ENCODE measurements around the gene RTN4IP1. TPM values are rescaled to one million over a fixed set of nuclear protein-coding genes. Genes with fewer than 3 reads are reported as not detected.

RTN4IP1 gene
- total RNA-seq, 1 experiment from 2014 or later: 12.5 TPM

GRCh38 chr6:106637051-106637716 is 7.9 kb upstream of the RTN4IP1 start:
- Mint-ChIP-seq H3K4me1 (peaks cover 11 to 35% of the 10 kb centered on the region in 2 experiments), H3K4me3 (no peak overlapping the region), H3K27me3 (ENCODE audit: low read depth) (no peaks in the 10 kb centered on the region), H3K27ac (peak overlapping the region in 2 of 3 experiments; percentile 1 to 31; a peak in 1 of 7 replicates), H3K9me3 (no peaks in the 10 kb centered on the region), H3K36me3 (ENCODE audit: insufficient read depth in 1 of 3, low read depth in 3 of 3) (peaks cover 3 to 18% (median 11%) of the 10 kb centered on the region in 3 experiments; a peak in 6 of 7 replicates)
- Histone ChIP-seq H2AK5ac (ENCODE audit: insufficient read length, low read length) (no peak overlapping the region), H2BK20ac (ENCODE audit: low read depth, low read length, poor library complexity, severe bottlenecking) (no peak overlapping the region), H3K9ac (ENCODE audit: extremely low read depth, insufficient read length, low read length) (no peak overlapping the region), H3K14ac (ENCODE audit: insufficient read depth, low read length) (no peak overlapping the region), H3K56ac (ENCODE audit: insufficient read length, low read depth, low read length) (no peak overlapping the region), H2BK15ac (ENCODE audit: low read depth, low read length) (no peak overlapping the region), H2BK12ac (ENCODE audit: insufficient read length, low read depth, low read length) (no peak overlapping the region), H2BK5ac (ENCODE audit: insufficient read length, low read length) (no peak overlapping the region), H3K4me1 (ENCODE audit: insufficient read depth, low read length) (0 out of 2 replicates have a peak, but pooled peaks cover 6% of the 10 kb centered on the region), H4K20me1 (ENCODE audit: control insufficient read depth, insufficient read depth, insufficient read length) (no peaks in the 10 kb centered on the region), H3K23me2 (ENCODE audit: insufficient read length, low read depth, low read length, poor library complexity, severe bottlenecking) (no peaks in the 10 kb centered on the region), H4K8ac (replicated peaks; ENCODE audit: insufficient read length, low read depth, low read length) (no peak overlapping the region), H4K5ac (ENCODE audit: insufficient read length, low read depth, low read length) (no peak overlapping the region), H3K4ac (ENCODE audit: low read depth, low read length) (no peak overlapping the region), H3K27me3 (ENCODE audit: insufficient read depth, low read length) (no peaks in the 10 kb centered on the region), H3K79me2 (ENCODE audit: insufficient read depth, low read length) (peaks cover 18% of the 10 kb centered on the region), H3K23ac (ENCODE audit: insufficient read length, low read depth, low read length) (no peak overlapping the region), H3K79me1 (ENCODE audit: insufficient read depth, low read depth, low read length, poor library complexity, severe bottlenecking) (peaks cover 10% of the 10 kb centered on the region), H3K27ac (ENCODE audit: insufficient read length, low read depth, low read length) (no peak overlapping the region), H3K18ac (ENCODE audit: insufficient read length, low read depth, low read length) (no peak overlapping the region), H3T11ph (ENCODE audit: low read length) (no peak overlapping the region), H4K91ac (ENCODE audit: insufficient read length, low read depth, low read length) (no peak overlapping the region), H2AFZ (ENCODE audit: low read length) (no peak overlapping the region), H2BK120ac (ENCODE audit: low read depth, low read length, poor library complexity, severe bottlenecking) (no peak overlapping the region), H3K4me2 (ENCODE audit: insufficient read depth, insufficient read length, low read length) (no peak overlapping the region), H3K9me3 (ENCODE audit: control insufficient read depth, low read depth, low read length) (no peaks in the 10 kb centered on the region)
- DNase-seq: no peak
- no peak for TF ChIP-seq CTCF (conservative IDR thresholded peaks at IDR 0.05)
- WGBS (ENCODE audit: extremely low coverage, insufficient read length, low lambda C conversion rate): no CpG with 5 or more reads among the region's 7 CpGs

All from H9 (cell line).